Astrocyte of the cerebellum (primary cell): ENCODE results near the gene CENPO.

Source experiments
- DNase-seq: peaks from one replicate; pipeline ENCODE4 v3.0.0-alpha.2; 2011; ENCODE audit warnings: low read depth
- H3K4me3 ChIP-seq: 2 replicates; pipeline ENCODE4 v1.5.1; 2011; ENCODE audit warnings: mild to moderate bottlenecking, low read depth, low read length, moderate library complexity
- CTCF ChIP-seq: IDR thresholded peaks from 2 replicates; pipeline ENCODE4 v1.5.1; 2012; ENCODE audit warnings: low read length, low read depth, moderate library complexity, mild to moderate bottlenecking; ENCODE audit errors: missing control alignments
- in situ Hi-C: cut with HindIII; loops from 2 replicates; pipeline ENCODE4 v1.10.0; 2017; ENCODE audit warnings: low sequenced_read_pairs

The CENPO gene

GRCh38 chr2:24768013-24768412 is 25.2 kb upstream of the CENPO start:
- in situ Hi-C loops, result no loop called here
- TF ChIP-seq CTCF, result no peak
- no peak overlapping the region for H3K4me3 ChIP-seq
- no peak for DNase-seq

DNA sequence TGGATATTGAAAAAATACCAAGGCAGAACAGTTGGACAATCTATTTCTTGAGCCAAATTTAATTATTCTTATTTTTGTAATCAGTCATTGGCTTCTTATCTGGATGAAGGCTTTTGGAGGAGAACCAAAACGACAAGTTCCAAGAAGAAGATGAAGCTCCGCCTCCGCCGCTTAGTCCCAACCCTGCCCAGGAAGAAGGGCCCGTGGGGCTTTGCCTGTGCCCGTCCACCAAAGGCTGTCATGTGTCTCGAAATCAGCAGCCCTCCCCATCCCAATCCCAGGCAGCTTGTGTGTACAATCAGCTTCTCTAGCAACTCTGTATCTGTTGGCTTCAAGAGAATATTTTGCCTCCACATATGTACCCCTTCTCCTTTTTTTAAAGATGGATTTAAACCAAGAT is 24.6 kb upstream of the CENPO start:
- no peak overlapping the region for H3K4me3 ChIP-seq
- DNase-seq, result no peak
- no peak for TF ChIP-seq CTCF
- in situ Hi-C loops, result no loop called here

- TF ChIP-seq CTCF, result no peak
- in situ Hi-C loops, result no loop called here
- no peak for DNase-seq
- no peak overlapping the region for H3K4me3 ChIP-seq
Measured at GRCh38 chr2:24771061-24771460, 22.2 kb upstream of the CENPO start.

- in situ Hi-C loops, result no loop called here
- H3K4me3 ChIP-seq, result no peak overlapping the region
- DNase-seq, result peak; percentile 77
- TF ChIP-seq CTCF, result no peak
Measured at GRCh38 chr2:24771764-24772586, 21.2 kb upstream of the CENPO start.

- no peak for TF ChIP-seq CTCF
- in situ Hi-C loops, result no loop called here
- H3K4me3 ChIP-seq, result no peak overlapping the region
- no peak for DNase-seq
Measured at GRCh38 chr2:24774373-24774772, 18.9 kb upstream of the CENPO start.

DNA sequence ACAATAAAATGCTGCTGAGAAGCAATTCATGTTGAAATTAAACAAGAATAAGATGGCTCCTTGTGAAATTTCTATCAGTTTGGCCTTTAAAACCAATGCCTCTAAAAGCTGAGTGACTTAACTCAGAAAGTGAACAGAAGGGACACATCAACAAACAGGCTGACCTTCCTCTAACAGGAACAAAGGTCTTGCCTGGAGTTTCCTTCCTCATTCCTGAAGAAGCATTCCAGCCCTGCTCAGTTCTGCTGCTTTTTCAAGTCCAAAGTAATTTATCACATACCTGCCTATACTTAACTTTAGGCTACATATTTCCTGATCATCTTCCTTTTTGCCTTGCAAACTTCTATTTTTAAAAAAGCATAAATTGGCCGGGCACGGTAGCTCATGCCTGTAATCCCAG is 14.1 kb upstream of the CENPO start:
- DNase-seq, result no peak
- in situ Hi-C loops, result no loop called here
- TF ChIP-seq CTCF, result no peak
- no peak overlapping the region for H3K4me3 ChIP-seq

GRCh38 chr2:24783641-24784040 is 9.6 kb upstream of the CENPO start:
- no peak for TF ChIP-seq CTCF
- no peak for DNase-seq
- in situ Hi-C loops, result no loop called here
- H3K4me3 ChIP-seq, result no peak overlapping the region
